Measurements from ENCODE around the gene RSPO3. TPM values are rescaled to one million over a fixed set of nuclear protein-coding genes. Genes with fewer than 3 reads are reported as not detected.

RSPO3 gene
- total RNA-seq, 6 experiments from 2014 or later, result 0.75 to 3.6 (median 1.3) TPM

DNA sequence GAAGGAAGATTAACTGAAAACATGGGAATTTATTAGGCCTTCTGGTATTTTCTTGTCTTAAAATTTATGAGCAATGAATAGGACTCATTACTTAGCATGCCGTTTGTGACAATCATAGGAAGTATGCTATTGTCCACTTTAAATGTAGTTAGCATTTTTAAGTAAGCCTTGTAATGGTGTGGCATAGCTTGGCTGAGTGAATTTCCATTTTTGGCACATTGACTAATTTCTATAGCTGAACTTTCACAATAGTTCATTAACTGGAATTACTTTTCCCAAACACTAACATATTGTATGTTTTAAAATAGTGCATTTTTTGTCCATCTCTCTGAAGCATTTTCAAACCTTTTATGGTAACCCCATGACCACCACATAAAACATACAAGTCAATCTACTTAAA lies 15.7 kb downstream of the RSPO3 start:
- Histone ChIP-seq H3K4me3 (no peak overlapping the region), H3K4me1 (no peaks in the 10 kb centered on the region), H3K27me3 (no peaks in the 10 kb centered on the region), H3K27ac (no peak overlapping the region), H3K9me3 (no peaks in the 10 kb centered on the region), H3K36me3 (no peaks in the 10 kb centered on the region)
- no peak for ATAC-seq
- intact Hi-C loops (cut with DNase I), result no loop called here
- 43% methylated on average over 1 of the region's 1 CpG for WGBS (ENCODE audit: insufficient coverage, low coverage, low lambda C conversion rate, missing lambda C conversion rate)
- no peak for DNase-seq
- TF ChIP-seq POLR2A (IDR thresholded peaks at IDR 0.05), result no peak
- TF ChIP-seq, protein P1, sequence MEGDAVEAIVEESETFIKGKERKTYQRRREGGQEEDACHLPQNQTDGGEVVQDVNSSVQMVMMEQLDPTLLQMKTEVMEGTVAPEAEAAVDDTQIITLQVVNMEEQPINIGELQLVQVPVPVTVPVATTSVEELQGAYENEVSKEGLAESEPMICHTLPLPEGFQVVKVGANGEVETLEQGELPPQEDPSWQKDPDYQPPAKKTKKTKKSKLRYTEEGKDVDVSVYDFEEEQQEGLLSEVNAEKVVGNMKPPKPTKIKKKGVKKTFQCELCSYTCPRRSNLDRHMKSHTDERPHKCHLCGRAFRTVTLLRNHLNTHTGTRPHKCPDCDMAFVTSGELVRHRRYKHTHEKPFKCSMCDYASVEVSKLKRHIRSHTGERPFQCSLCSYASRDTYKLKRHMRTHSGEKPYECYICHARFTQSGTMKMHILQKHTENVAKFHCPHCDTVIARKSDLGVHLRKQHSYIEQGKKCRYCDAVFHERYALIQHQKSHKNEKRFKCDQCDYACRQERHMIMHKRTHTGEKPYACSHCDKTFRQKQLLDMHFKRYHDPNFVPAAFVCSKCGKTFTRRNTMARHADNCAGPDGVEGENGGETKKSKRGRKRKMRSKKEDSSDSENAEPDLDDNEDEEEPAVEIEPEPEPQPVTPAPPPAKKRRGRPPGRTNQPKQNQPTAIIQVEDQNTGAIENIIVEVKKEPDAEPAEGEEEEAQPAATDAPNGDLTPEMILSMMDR (IDR thresholded peaks at IDR 0.05), result no peak

- TF ChIP-seq, protein P1 (IDR thresholded peaks at IDR 0.05), result no peak
- TF ChIP-seq POLR2A (IDR thresholded peaks at IDR 0.05), result no peak
- H3K4me1 ChIP-seq, result no peaks in the 10 kb centered on the region
- no peak for ATAC-seq
- no peaks in the 10 kb centered on the region for H3K9me3 ChIP-seq
- no peaks in the 10 kb centered on the region for H3K27me3 ChIP-seq
- H3K36me3 ChIP-seq, result no peaks in the 10 kb centered on the region
- WGBS (ENCODE audit: insufficient coverage, low coverage, low lambda C conversion rate, missing lambda C conversion rate), result 54% methylated on average over 4 of the region's 4 CpGs
- no peak for DNase-seq
- no peak overlapping the region for H3K27ac ChIP-seq
- H3K4me3 ChIP-seq, result no peak overlapping the region
- intact Hi-C loops (cut with DNase I), result no loop called here
These were observed 18.3 kb downstream of the RSPO3 start for GRCh38 chr6:127136786-127137185.

- Histone ChIP-seq H3K4me3 (no peak overlapping the region), H3K27ac (no peak overlapping the region), H3K36me3 (no peaks in the 10 kb centered on the region), H3K9me3 (no peaks in the 10 kb centered on the region), H3K4me1 (no peaks in the 10 kb centered on the region), H3K27me3 (no peaks in the 10 kb centered on the region)
- intact Hi-C loops (cut with DNase I), result no loop called here
- TF ChIP-seq, protein P1 (IDR thresholded peaks at IDR 0.05), result no peak
- TF ChIP-seq POLR2A (IDR thresholded peaks at IDR 0.05), result no peak
- 11% methylated on average over 5 of the region's 5 CpGs for WGBS (ENCODE audit: insufficient coverage, low coverage, low lambda C conversion rate, missing lambda C conversion rate)
- DNase-seq (no peak), ATAC-seq (peak; percentile 39 to 76 (median 56))
These were observed 28.5 kb downstream of the RSPO3 start for GRCh38 chr6:127146932-127147331.

DNA sequence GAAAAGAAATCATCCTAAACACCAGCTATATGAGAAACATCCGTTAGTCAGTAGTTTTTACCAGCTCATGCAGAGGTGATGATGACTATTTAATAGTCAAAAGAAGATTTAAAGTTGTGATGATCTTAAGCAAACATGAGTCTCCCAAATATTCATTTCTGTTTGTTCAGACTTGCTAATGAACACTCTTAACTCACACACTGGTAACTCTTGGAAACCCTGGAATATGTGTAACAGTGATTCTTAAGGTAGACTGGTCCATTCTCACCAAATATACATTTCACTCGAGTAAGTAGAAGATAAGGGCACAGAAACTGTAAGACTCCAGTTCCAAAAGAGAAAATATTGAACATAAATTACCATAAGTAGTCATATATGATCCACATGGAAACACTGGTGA lies 29.1 kb downstream of the RSPO3 start:
- TF ChIP-seq, protein P1 (IDR thresholded peaks at IDR 0.05), result no peak
- TF ChIP-seq POLR2A (IDR thresholded peaks at IDR 0.05), result no peak
- Histone ChIP-seq H3K36me3 (no peaks in the 10 kb centered on the region), H3K9me3 (no peaks in the 10 kb centered on the region), H3K27me3 (no peaks in the 10 kb centered on the region), H3K4me1 (no peaks in the 10 kb centered on the region), H3K27ac (no peak overlapping the region), H3K4me3 (no peak overlapping the region)
- no peak for DNase-seq
- intact Hi-C loops (cut with DNase I), result no loop called here
- 36% methylated on average over 2 of the region's 2 CpGs for WGBS (ENCODE audit: insufficient coverage, low coverage, low lambda C conversion rate, missing lambda C conversion rate)
- no peak for ATAC-seq

DNA sequence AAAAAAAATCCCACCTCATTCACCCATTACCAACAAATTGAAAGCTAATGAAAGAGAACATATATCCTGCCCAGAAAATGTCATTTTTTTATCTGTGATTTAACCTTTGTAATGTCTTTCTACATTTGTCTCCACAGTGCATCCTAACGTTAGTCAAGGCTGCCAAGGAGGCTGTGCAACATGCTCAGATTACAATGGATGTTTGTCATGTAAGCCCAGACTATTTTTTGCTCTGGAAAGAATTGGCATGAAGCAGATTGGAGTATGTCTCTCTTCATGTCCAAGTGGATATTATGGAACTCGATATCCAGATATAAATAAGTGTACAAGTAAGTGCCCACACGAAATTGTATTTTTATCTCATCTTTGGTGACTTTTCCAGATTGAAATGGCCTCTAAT lies 30.0 kb downstream of the RSPO3 start:
- Histone ChIP-seq H3K4me3 (no peak overlapping the region), H3K9me3 (no peaks in the 10 kb centered on the region), H3K27ac (no peak overlapping the region), H3K4me1 (no peaks in the 10 kb centered on the region), H3K27me3 (no peaks in the 10 kb centered on the region), H3K36me3 (no peaks in the 10 kb centered on the region)
- DNase-seq, result no peak
- ATAC-seq, result no peak
- 22% methylated on average over 3 of the region's 3 CpGs for WGBS (ENCODE audit: insufficient coverage, low coverage, low lambda C conversion rate, missing lambda C conversion rate)
- no peak for TF ChIP-seq POLR2A (IDR thresholded peaks at IDR 0.05)
- TF ChIP-seq, protein P1 (IDR thresholded peaks at IDR 0.05), result no peak
- intact Hi-C loops (cut with DNase I), result no loop called here

Data from right lobe of liver (tissue), 6 donors.